ENCODE measurements around the gene NCOA5.

Gene NCOA5

DNA sequence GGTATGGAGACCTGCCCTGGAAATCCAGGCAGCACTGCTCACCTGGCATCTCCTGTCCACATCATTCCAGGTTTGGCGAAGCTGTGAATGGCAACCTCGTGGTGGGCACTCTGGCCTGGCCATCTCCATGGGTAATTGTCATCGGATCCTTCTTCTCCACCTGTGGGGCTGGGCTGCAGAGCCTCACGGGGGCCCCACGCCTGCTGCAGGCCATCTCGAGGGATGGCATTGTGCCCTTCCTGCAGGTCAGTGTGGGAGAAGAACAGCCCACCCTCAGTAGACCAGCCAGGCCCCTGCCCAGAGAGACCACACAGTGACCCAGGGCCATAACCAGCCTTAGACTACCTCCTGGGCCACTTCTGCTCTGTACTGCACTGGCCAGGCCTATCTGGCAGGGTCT, 44.9 kb downstream of the NCOA5 start:
- DNase-seq (ENCODE audit: extremely low read depth in 1 of 2, low read depth in 1 of 2) = no peak

DNA sequence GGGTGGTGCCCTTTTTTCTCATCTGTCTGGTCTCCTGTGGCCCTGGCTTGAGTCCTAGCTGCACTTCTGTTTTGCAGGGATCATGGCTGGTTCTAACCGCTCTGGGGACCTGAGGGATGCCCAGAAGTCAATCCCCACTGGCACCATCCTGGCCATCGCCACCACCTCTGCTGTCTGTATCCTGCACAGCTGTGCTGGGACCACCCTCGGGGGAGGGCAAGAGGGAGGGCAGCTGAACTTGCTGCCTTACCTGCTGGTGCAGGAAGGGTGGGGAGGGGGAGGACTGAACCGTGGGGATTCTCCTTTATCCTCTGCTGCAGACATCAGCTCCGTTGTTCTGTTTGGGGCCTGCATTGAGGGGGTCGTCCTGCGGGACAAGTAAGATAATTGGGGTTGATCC, 46.2 kb downstream of the NCOA5 start:
- DNase-seq (ENCODE audit: extremely low read depth in 1 of 2, low read depth in 1 of 2) = no peak

DNA sequence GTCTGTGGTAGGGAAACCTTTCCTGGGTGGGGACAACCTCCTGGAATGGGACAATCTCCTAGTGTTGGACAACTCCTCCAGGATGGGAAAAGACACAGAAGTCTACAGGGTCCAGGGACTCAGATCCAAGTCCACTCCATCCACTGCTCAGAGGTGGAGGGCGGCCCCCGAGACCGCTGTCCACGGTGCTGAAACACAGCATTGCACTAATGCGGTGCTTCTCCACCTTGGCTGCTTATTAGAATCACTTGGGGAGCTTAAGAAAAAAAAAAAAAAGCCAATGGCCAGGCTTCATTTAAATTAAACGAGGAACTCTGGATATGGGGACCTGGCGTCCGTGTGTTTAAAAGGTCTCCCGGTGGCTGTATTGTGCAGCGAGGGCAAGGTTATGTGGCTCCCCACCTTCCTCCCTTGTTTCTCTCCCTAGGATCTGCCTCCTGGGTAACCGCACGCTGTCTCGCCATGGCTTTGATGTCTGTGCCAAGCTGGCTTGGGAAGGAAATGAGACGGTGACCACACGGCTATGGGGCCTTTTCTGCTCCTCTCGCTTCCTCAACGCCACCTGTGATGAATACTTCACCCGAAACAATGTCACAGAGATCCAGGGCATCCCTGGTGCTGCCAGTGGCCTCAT, 48.7 kb downstream of the NCOA5 start:
- DNase-seq (ENCODE audit: extremely low read depth in 1 of 2, low read depth in 1 of 2) = no peak

DNA sequence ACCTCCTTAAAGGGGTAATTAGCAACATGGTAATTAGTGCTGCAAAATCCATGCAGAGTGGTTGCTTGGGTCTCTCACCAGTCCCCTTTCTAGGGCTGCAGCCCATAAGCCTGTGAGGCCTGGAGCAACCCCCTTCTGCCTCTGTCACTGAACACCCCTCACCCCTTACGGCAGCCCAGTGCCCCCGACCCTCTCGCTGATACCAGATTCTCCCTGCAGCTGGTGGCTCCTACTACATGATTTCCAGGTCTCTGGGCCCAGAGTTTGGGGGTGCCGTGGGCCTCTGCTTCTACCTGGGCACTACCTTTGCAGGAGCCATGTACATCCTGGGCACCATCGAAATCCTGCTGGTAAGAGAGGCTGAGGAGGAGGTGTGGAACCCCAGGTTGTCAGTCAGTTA, 52.7 kb downstream of the NCOA5 start:
- DNase-seq (ENCODE audit: extremely low read depth in 1 of 2, low read depth in 1 of 2) = no peak

DNA sequence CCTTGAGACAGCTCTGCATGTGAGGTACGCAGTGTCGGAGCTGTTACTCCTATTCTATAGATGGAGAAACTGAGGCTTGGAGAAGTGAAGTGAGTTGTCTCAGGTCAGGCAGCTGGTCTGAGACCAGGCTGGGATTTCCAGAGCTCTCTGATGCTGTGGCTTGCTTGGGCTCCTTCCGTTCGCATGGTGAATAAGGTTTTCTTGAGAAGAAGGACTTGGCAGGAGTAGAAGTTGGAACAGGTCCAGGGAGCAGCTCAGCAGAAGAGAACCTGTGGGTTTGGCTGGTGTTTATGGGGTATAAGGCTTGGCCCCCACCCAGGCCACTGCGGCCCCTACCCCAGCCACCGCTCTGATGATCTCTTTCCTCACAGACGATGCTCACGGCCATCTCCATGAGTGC, 53.4 kb downstream of the NCOA5 start:
- no peak for DNase-seq (ENCODE audit: extremely low read depth in 1 of 2, low read depth in 1 of 2)

DNA sequence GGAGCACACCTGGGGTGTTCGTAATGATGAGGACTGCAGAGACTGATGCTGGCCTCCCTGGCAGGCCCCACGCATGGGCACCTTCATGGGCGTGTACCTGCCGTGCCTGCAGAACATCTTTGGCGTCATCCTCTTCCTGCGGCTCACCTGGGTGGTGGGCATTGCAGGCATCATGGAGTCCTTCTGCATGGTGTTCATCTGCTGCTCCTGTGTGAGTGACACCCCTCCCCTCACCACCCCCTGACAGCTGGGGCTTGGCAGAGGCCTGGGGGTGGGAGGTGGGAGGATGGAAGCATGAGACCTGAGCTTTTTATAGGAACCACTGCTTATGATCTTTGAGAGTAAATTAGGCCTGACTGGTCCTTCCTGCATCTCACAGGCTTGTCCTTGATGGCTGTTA, 54.0 kb downstream of the NCOA5 start:
- DNase-seq (ENCODE audit: extremely low read depth in 1 of 2, low read depth in 1 of 2) = no peak

DNA sequence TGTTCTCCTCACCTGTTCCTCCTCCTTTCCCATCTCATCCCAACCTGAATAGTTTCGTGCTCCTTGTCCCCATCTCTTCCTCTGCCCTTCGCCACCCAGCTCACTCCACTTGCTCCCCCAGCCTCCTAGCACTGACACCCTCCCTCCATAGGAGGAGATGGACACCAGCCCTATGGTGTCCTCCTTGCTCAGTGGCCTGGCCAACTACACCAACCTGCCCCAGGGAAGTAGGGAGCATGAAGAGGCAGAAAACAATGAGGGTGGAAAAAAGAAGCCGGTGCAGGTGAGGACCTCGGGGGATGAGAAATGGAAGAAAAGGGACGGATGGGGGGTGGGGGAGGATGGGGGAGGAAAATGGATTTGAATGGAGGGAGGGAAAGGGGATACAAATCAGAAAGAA, 54.5 kb downstream of the NCOA5 start:
- no peak for DNase-seq (ENCODE audit: extremely low read depth in 1 of 2, low read depth in 1 of 2)

DNA sequence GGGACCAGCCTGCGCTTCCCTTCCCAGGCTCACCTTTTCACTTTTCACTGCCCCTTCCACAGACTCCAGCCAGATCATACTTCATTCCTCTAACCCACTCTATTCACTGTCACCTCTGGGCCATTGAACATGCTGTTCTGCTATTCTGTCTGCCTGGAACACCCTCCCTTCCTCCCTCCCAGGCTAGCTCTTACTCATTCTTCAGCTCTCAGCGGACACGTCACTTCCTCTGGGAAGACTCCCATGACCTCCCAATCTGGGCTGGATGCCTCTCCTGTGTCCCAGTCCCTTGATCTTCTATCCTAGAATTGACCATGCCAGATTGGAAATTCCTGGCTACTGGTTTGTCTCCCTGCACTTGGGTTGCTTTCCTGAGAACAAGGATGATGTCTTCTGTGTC, 55.7 kb downstream of the NCOA5 start:
- no peak for DNase-seq (ENCODE audit: extremely low read depth in 1 of 2, low read depth in 1 of 2)

DNA sequence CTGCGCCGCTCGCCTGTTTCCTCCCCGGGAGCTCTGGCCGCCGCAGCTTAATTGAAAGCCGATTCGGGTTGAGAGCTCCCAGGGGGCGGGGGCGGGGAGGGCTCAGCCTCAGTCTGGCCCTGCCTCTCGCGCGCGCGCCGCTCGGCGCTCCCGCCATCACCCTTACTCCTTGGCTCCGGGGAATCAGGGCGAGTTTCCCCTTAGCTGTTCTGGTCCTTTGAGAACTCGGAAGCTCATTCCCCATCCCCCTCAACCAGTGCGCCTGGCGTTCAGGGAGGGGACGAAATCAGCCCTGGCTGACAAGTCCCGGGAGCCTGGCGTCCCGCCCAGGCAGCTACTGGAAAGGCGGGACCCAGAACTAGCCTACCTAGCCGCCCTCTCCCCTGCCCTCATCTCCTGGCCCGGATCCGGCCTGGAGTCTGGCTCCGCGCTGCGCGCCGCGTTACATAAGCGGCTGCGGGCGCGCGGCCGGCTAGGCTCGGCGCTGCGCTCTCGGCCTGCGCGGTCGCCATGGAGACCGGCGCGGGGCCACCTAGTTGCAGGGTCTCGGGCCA, 58.0 kb downstream of the NCOA5 start:
- DNase-seq (ENCODE audit: extremely low read depth in 1 of 2, low read depth in 1 of 2) = no peak

DNA sequence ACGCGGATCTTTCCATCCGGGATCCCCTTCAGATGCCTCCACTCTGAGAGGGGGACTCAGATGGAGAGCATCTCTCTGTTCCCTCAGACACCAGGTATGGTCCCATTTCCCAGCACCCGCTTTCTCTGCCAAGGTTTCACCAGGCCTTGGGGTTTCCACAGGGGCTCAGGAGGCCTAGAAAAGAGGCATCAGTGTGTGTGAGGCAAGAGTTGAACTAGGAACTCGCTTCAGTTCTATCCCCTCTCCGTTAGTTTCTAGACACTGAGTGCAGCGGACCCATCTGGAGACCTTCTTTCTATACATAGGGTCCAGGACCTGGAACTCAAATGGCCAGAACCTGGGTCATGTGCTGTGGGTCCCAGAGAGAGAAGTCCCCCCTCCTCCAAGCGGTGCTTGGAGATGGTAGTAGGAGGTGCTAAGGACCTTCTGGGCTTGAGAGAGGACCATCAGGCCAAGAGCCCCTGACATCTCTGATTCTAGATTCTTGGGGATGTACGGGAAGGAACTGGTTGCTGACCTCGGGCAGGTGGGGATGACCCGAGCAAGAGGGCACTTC, 58.7 kb downstream of the NCOA5 start:
- no peak for DNase-seq (ENCODE audit: extremely low read depth in 1 of 2, low read depth in 1 of 2)

DNA sequence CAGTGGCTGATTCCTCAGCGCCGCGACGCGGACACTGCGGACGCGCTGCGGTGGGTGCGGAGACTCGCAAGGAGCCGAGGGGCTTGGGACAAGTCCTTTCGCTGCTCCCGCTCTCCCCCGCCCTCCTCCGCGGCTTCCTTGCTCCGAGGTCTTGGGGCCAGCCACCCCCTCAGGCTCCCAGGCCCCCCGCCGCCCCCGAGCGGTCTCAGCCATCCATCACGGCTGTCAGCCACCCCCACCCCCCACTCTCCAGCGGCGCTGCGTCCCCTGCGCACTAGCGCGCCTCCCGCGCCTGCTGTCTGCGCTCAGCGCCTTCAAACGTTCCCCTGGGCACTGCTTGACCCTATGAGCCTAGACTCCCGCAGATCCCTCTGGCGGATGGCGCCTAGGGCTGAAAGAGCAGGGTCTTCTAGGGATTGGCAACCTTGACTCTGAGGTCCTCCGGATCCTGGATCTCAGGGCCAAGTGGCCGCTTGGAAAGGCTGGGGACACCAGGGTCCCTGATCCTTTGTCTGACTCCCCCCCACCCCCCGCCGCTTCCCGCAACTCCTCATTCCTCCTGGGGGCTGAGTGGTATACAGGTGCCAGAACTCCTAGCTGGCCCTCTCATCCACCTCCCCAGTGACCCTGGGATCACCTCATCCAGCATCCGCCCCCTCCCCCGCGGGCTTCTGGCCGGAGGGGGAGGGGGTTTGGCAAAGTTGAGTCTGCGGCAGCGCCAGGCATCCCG, 59.3 kb downstream of the NCOA5 start:
- no peak for DNase-seq (ENCODE audit: extremely low read depth in 1 of 2, low read depth in 1 of 2)

DNA sequence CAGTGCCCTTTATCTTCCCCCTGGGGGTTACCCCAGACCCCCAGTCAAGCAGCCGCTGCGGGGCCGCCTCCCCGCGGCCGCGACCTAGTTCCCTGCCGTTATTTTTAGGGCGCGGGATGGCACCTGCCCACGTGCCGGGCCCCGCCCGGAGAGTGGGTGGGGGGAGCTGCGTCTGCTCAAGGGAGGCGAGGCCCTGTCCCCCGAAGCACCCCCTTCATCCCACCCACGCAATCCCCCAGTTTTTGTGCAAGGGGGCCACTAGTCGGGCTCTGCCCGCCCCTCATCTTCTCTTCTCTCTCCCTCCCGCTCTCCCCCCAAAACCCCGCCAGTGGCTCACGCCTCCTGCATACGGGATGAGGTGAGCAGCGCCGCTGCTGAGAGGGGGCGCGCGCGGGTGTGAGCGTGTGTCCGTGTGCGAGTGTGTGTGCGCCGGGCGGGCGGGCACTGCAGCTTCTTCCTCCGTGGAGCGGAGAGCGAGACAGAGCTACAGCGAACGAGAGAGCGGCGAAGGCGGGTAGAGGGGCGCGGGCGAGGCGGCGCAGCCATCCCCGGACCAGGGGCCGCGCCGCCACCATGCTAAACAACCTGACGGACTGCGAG, 60.9 kb downstream of the NCOA5 start, which contains the start of gene SLC12A5:
TSS of gene SLC12A5 (plus strand) at position 444 of the 600 bp plus-strand sequence. CDS start at position 574, 130 bp downstream.
- no peak for DNase-seq (ENCODE audit: extremely low read depth in 1 of 2, low read depth in 1 of 2)

DNA sequence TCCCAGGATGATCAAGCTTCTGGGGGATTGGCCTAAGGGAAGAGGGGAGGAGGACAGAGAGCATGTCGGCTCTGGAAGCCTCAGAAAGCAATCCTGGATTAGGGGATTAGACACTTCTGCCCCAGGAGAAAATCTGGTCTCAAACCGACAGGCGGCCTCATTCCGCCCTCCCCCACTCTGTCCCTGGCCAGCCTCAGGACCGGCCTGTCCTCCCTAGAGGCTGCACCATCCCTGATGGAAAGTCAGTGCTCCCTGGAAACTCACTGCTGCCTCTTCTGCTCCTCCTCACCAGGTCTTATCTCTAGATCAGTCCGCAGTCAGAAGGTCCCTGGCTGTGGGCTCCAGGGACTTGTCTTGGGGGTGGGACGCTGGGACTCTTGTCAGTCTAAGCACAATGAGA, 61.7 kb downstream of the NCOA5 start:
- no peak for DNase-seq (ENCODE audit: extremely low read depth in 1 of 2, low read depth in 1 of 2)

DNA sequence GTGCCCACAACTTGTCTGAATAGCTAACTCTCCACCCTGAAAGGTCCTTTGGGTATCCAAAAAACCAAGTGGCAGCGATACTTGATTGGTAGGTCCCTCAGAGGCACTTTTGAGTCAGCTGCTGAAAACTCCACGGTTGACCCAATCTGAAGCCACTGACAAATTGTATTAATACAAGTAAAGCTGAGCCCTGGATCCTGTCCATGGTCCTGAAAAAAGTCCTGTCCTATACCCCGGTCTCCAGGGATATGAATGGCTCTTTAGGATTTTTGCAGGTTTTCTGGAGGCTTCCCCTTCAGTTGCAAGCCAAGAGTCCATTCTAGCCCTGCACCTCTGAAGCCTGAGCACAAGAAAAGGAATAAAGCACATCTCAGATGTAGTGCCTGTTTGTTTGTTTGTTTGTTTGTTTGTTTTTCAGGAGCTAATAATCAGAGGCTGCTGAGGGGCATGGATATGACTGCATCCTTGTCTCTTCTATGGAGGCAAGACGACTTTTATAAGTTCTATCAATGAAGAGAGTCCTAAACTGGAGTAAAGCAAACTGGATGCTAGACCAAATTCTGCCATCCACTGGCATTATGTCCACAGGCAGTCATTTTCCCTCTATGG, 62.4 kb downstream of the NCOA5 start:
- DNase-seq (ENCODE audit: extremely low read depth in 1 of 2, low read depth in 1 of 2) = no peak

DNA sequence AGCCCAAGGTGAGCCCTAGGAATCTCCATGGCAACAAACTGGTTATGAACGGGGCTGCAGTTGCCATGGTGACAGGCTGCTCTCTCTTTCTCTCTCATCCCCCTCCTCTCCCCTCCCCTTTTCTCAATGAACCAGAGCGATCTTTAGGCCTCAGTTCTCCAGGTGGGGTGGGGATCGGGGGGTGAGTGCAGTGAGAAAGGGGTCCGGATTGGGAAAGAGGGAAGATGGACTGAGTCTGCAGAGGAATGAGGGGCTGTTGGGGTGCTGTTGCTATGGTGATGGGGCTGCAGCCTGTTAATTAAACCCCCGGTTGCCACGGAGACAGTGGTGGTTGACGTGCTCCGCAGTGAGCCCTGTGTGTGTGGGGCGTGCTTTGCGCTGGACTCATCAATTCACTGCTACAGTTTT, 64.4 kb downstream of the NCOA5 start:
- DNase-seq (ENCODE audit: extremely low read depth in 1 of 2, low read depth in 1 of 2) = no peak

DNA sequence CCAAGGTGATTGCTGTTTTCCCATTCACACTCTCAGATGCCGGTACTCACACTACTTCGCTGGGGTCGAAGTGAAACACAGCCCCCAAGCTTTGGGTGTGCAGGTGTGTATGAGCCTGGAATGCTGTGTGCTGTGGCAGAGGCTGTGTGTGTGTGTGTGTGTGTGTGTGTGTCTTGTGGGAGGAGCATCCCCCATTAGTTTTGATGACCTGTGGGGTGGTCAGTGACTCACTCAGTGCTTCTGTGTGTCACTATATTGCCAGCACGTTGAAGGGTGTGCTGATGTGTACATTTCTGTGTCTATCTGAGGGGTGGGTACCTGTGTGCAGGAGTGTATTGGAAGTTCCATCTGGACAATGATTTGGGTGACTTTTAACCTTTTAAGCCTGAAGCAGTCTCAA, 65.8 kb downstream of the NCOA5 start:
- no peak for DNase-seq (ENCODE audit: extremely low read depth in 1 of 2, low read depth in 1 of 2)

DNA sequence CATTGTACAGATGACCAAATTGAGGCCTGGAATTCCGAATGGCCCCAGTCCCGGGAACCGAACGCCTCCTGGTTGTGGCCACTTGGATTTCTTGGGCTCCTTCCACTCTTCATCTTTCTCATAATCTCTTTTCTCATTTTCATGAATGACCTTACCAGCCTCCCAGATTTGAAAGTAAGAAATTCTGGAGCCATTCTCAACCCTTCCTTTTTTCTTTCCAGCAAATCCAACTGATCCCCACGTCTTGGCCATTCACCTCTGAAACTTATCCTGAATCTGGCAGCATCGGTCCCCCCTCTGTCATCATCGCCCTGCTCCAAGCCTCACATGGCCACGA, 66.6 kb downstream of the NCOA5 start:
- DNase-seq (ENCODE audit: extremely low read depth in 1 of 2, low read depth in 1 of 2) = no peak

DNA sequence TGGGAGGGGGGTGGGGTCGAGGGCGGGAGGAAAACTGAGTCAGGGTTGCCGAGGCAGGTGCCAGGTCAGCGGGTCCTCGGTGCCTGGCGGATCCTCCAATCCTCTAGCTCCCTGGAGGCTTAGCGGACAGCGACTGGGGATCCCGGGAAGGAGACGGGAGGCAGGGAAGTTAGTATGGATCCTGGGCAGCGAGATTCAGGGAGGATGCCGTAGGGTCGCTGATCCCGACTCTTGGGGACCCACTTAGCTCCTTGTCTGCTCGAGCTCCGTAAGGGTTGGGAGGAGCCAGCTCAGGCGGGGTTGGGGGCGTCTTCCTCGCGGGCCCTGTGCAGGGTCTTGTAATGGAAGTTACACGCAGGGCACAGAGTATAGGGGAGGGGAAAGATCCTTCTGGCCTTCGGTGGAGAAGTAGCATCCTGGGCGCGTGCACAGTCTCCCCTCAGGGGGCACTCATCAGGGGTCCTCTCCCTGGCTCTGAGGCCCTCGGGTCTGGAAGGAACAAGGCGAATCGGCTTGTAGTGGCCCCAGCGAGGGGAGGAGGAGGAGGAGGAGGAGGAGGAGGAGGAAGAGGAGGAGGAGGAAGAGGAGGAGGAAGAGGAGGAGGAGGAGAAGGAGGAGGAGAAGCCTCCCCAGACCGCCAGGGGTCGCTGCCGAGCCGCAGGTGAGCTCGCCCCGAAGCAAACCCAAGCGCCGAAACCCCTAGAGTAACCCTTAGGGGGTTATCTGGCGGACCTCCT, 67.2 kb downstream of the NCOA5 start:
- DNase-seq (ENCODE audit: extremely low read depth in 1 of 2, low read depth in 1 of 2) = no peak

DNA sequence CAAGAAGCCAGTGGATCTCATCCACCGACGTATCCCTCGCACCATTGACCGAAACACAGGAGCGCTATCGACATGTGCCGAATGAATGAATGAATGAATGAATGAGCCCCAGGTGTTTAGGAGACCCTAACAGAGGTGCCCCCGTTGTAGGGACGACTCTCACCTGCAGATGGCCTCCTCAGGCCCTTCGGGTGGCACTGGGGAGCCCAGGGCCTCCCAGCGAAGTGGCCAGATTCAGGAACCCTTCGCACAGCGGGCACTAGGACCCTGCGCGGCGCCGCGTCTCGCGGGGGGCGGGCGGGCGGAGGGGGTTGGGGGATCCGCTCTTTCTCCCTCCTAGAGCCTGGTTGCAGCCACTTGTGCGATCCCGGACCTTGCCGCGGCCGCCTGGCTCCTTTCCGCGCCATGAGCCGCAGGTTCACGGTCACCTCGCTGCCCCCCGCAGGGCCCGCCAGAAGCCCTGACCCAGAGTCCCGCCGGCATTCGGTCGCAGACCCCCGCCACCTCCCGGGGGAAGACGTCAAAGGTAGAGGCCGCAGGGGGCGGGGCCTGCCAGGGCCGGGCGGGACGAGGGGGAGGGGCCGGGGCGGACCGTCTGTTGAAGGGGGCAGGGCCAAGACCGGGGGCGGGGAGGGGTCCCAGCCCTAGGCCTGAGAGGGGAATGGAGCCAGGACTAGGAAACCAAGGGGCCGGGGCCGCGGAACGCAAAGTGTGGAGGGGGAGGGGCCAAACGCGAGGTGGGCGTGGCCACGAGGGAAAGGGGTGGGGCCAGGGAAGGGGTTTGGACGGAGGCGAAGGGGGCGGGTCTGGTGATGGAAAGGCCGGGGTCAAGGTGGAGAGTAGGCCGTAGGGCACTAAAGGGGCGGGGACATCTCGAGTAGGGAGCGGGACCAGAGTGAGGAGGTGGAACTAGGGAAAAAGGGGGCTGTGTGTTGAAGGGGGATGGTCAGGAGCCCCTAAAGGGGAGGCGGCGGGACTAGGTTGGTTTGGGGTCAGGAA, 68.1 kb downstream of the NCOA5 start:
- DNase-seq (ENCODE audit: extremely low read depth in 1 of 2, low read depth in 1 of 2) = no peak

DNA sequence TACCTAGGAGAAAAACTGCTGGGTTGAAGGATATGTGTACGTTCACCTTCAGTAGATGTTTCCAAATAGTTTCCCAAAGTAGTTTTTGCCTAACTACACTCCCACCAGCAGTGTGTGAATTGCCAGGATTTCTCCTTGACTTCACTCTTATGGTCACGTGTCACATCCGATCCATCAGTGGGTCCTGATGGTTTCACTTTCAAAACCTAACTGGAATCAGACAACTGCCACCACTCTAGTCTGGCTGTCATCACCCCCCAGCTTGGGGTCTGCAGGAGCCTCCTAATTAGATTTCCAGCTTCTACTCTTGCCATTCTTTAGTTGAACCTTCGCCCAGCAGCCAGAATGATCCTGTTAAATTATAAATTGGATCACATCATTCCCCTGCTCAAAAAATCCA, 69.2 kb downstream of the NCOA5 start:
- no peak for DNase-seq (ENCODE audit: extremely low read depth in 1 of 2, low read depth in 1 of 2)

Measured in stimulated activated CD8-positive, alpha-beta memory T cell treated with anti-CD3 and anti-CD28 coated beads, Interleukin-7, amount 100 ng/mL, for 48 hours (primary cell).